H7 (cell line): ENCODE results near the gene CCDC78. TPM values are rescaled to one million over a fixed set of nuclear protein-coding genes. Genes with fewer than 3 reads are reported as not detected.

Experiments used
- DNase-seq: peaks from one replicate; pipeline ENCODE4 v3.0.0; 2012
- H3K27me3 ChIP-seq: 2 replicates; pipeline ENCODE4 v1.6.0; 2011; ENCODE audit warnings: mild to moderate bottlenecking, low read length; ENCODE audit not compliant: control insufficient read depth, insufficient read depth
- H3K36me3 ChIP-seq: replicated peaks from 2 replicates; pipeline ENCODE4 v1.5.1; 2011; ENCODE audit warnings: low read length; ENCODE audit not compliant: control insufficient read depth, insufficient read depth
- H3K4me3 ChIP-seq: 2 replicates; pipeline ENCODE4 v1.5.1; 2011; ENCODE audit warnings: low read depth, mild to moderate bottlenecking, control low read depth, low read length, moderate library complexity; ENCODE audit not compliant: insufficient read depth
- total RNA-seq: library from RNA; depleted of rRNA; stranded (reverse); fragments of >200 nt; shearing (Covaris generic); gene quantifications from 2 replicates; pipeline ENCODE4 v1.2.3, GENCODE V29; 2014

Gene CCDC78
- total RNA-seq, 1 experiment from 2014 or later, result 11.3 TPM

- H3K4me3 ChIP-seq, result peak overlapping the region; percentile 50
- no peaks in the 10 kb centered on the region for H3K36me3 ChIP-seq
- DNase-seq, result peak; percentile 87
- H3K27me3 ChIP-seq, result peaks cover 20% of the 10 kb centered on the region
These were observed 130 bp downstream of the CCDC78 start for GRCh38 chr16:726188-726437.

- Histone ChIP-seq H3K4me3 (no peak overlapping the region), H3K36me3 (no peaks in the 10 kb centered on the region), H3K27me3 (peaks cover 20% of the 10 kb centered on the region)
- DNase-seq, result no peak
These were observed 618 bp downstream of the CCDC78 start for GRCh38 chr16:725463-726187.

GRCh38 chr16:725041-725376, 1.2 kb downstream of the CCDC78 start:
- DNase-seq, result no peak
- peaks cover 18% of the 10 kb centered on the region for H3K27me3 ChIP-seq

GRCh38 chr16:724188-725040, 1.8 kb downstream of the CCDC78 start:
- H3K36me3 ChIP-seq, result no peaks in the 10 kb centered on the region
- no peak for DNase-seq
- H3K27me3 ChIP-seq, result peaks cover 18% of the 10 kb centered on the region
- H3K4me3 ChIP-seq, result no peak overlapping the region

More at GRCh38 chr16:725041-725376, 1.2 kb downstream of the CCDC78 start:
- Histone ChIP-seq H3K36me3 (no peaks in the 10 kb centered on the region), H3K4me3 (no peak overlapping the region)

DNA sequence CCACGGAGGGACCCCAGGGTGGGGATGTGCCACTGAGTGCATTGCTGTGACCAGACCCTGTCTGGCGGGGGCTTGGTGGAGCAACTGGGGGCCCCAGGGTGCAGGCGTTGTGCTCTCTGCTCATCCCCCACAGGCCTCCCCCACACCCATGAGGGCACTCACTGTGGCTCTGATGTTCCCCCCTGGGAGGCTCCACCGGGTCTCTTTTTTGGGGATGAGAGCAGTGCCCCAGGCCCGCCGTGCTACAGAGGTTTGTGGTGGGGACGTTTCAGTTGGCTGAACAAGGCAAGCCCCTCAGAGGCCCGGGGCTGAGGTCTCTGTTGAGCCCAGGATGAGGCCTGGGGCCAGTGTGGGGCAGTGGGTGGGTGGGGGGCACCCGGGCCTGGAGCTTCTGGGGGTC, 2.5 kb downstream of the CCDC78 start:
- peaks cover 20% of the 10 kb centered on the region for H3K27me3 ChIP-seq
- no peak for DNase-seq
- no peak overlapping the region for H3K4me3 ChIP-seq
- no peaks in the 10 kb centered on the region for H3K36me3 ChIP-seq

DNA sequence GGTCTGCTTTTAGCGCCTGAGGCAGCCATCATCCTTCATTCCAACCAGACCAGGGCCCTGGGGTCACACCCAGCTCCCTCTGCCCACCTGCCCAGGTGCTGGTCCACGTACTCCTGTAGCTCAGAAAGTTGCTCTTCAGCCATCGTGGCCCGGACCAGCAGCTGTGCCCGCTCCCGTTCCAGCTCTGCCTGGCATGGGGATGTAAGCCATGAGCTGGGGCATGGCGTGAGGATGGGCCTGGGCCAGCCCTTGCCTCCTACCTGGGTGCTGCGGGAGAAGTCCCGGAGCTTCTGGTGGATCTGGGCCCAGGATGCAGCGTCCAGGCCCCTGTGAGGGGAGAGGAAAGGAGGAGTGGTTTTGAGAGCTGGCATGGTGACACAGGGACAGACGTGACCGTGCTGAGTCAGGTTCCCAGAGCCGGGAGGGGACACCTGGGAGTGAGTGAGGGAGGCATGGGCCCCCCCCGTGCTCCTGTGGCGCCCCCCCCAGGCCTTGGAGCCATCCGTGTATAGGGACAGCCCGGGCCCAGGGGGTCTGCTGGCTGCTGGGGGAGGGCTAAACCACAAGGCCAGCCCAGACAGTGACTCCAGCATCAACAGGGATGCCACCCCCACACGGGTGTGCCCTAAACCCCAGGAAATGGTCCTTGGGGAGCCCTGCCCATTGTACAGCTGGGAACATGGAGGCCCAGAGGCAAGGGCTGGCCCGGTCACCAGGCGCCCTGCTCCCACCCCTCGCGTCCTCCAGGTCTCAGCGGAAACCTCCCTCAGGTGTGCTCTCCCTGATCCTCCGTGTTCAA, 3.2 kb downstream of the CCDC78 start:
- no peak for DNase-seq
- Histone ChIP-seq H3K27me3 (peaks cover 19% of the 10 kb centered on the region), H3K36me3 (no peaks in the 10 kb centered on the region), H3K4me3 (no peak overlapping the region)

DNA sequence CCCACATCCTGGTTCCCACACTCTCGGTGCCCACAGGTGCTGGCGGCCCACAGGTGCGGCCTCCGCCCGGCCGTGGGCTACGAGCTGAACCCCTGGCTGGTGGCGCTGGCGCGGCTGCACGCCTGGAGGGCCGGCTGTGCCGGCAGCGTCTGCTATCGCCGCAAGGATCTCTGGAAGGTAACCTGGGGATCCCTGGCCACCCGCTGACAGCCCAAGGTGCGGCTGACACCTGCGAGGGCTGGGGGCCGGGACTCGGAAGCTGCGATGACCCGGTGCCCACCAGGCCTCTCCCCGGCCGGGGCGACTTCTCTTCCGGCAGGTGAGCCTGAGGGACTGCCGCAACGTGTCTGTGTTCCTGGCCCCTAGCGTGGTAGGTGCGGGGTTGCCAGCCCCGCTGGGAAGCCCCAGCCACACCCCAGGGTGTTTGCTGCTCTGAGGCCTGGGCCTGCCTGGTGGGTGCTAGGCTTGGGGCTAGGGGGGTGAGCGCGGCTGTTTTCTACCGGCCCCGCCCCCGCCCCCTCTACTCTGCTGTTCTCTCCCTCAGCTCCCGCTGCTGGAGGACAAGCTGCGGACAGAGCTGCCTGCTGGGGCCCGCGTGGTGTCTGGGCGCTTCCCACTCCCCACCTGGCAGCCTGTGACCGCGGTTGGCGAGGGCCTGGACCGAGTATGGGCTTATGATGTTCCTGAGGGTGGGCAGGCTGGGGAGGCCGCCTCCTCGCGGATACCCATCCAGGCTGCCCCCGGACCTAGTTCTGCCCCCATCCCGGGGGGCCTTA, 4.3 kb downstream of the CCDC78 start:
- no peak for DNase-seq
- Histone ChIP-seq H3K36me3 (no peaks in the 10 kb centered on the region), H3K27me3 (peaks cover 14% of the 10 kb centered on the region; the same call in 1 of the 2 replicates), H3K4me3 (peak overlapping the region; percentile 14)

GRCh38 chr16:720990-721764, 5.1 kb downstream of the CCDC78 start, which contains the start of gene ANTKMT:
Gene ANTKMT (plus strand): TSS chr16:721146. CDS start chr16:721275, 129 bp downstream.
- H3K27me3 ChIP-seq, result peaks cover 14% of the 10 kb centered on the region; the same call in 1 of the 2 replicates
- peak within 1 kb of the TSS; percentile 80 for H3K4me3 ChIP-seq
- peak; percentile 99 for DNase-seq
- no peaks in the 10 kb centered on the region for H3K36me3 ChIP-seq

DNA sequence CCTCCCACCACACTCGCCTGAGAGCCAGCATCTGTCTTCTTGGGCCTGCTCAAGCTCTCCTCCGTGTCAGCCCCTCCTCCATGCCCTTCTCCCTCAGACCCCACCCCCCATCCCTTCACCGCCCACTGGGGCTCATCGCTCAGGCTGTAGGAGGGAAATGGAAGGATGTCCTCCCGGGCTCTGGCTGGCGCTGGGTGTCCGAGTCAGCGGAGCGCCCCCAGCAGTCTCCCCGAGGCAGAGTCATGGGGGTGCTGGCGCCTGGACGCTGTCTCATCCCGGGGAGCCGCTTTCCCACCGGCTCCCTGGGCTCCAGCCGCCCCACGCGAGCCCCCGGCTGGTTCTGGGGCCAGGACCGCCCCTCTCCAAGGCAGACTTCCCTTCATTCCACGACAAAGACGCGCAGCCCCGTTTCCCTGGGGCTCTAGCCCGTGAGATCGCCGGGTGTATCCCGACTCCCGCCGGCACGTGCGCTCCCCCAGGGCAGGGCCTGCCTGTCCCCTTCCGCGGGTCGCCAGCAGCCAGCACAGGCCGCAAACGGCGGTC, 5.7 kb downstream of the CCDC78 start:
- Histone ChIP-seq H3K27me3 (peaks cover 15% of the 10 kb centered on the region), H3K4me3 (peak overlapping the region; percentile 80), H3K36me3 (no peaks in the 10 kb centered on the region)
- DNase-seq, result peak; percentile 93

DNA sequence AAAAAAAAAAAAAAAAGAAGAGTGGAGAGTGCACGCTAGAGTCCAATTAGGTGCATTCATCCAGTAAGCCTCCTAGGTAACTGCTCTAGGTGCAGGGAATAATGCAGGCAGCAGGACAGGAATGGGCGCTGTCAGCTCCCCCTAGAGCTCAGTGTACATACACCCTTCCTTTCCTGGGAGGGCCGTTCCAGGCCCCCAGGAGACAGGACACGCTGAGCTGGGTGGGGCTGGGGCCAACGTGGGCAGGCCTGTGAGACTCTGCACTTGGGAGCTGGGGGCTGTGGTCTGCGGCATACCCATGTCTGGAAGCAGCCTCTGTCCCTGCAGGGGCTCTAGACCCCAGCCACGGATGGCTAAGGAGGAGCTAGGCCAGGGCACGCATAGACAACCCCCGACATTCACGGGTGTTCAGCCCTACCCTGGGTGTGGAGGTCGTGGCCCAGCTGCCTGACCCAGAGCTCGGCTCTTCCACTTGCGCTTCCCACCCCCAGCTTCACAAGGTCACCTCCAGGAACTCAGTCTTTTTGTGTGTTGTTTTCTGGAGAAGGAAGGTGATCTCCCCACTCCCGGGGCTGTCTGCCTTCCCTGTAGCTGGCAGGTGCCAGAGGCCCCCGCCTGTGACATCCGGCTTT, 6.3 kb downstream of the CCDC78 start:
- H3K36me3 ChIP-seq, result no peaks in the 10 kb centered on the region
- peaks cover 19% of the 10 kb centered on the region for H3K27me3 ChIP-seq
- no peak for DNase-seq
- H3K4me3 ChIP-seq, result peak overlapping the region; percentile 80

GRCh38 chr16:718922-719321, 7.3 kb downstream of the CCDC78 start:
- Histone ChIP-seq H3K4me3 (no peak overlapping the region), H3K27me3 (peaks cover 27% of the 10 kb centered on the region), H3K36me3 (no peaks in the 10 kb centered on the region)
- DNase-seq, result no peak

- no peak for DNase-seq
These were observed 7.9 kb downstream of the CCDC78 start for GRCh38 chr16:718389-718788.

More at GRCh38 chr16:718389-718788, 7.9 kb downstream of the CCDC78 start:
- H3K27me3 ChIP-seq, result peaks cover 29% of the 10 kb centered on the region
- H3K36me3 ChIP-seq, result no peaks in the 10 kb centered on the region
- H3K4me3 ChIP-seq, result no peak overlapping the region
